ENCODE results near the gene MIPOL1. TPM values are rescaled to one million over a fixed set of nuclear protein-coding genes. Genes with fewer than 3 reads are reported as not detected.
A peak's percentile ranks its signal among the peaks of the same experiment; 100 is the strongest.

MIPOL1 gene
- total and polyA plus RNA-seq, 2 donors (not counting 3 experiments of a cell fraction or from before 2014, with no cell fraction given): 3.4 to 33.5 TPM

DNA sequence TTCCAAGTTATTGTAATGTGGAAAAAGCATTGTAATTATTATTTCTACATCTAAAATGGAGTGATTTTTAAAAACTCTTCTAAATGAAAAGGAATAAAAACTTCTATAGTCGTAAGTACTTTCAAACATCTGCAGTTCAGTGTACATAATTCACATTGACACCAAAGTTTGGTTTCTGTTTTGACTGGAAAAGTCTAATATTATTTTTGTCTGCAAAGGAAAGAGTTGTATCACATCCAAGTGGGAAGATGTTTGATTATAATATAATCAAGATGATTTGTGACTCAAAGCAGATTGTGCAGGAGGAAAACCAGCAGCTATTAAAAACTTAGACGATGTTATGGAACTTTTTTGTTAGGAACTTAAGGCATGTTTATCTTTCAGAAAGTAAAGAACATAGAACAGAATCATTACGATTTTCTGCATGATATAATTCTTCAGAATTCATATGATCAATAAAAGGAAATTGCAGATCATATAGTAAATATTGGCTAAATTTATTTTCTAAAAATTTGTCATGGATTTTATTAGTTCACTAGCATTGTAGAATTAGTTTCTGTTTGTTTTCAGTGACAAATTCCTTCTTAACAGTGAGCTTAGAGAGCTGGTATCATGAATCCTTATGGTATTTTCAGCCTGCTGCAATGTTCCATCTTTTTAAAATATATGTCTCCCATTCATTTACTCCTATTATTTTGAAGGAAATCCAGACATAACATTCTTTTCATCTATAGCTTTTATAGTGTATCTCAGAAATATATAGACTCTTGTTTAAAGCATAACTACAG lies 145.8 kb downstream of the MIPOL1 start:
- peak; percentile 52 for DNase-seq (ENCODE audit: low read depth, low spot score)
- BruUV-seq (replicated peaks): no TSS peak
- H3K4me2 ChIP-seq (ENCODE audit: insufficient read depth, low read length): no peak overlapping the region
- H4K20me1 ChIP-seq (replicated peaks; ENCODE audit: control insufficient read depth, extremely low read depth, insufficient read depth, low read length): no peaks in the 10 kb centered on the region
- no peaks in the 10 kb centered on the region for H3K36me3 ChIP-seq (ENCODE audit: control insufficient read depth in 2 of 2, extremely low read depth in 1 of 2, insufficient read depth in 2 of 2, low read length in 2 of 2)
- H3K9me3 ChIP-seq (replicated peaks; ENCODE audit: control insufficient read depth, insufficient read depth, low read length): no peaks in the 10 kb centered on the region
- H3K27me3 ChIP-seq (ENCODE audit: control insufficient read depth in 2 of 2, insufficient read depth in 2 of 2, low read length in 2 of 2): no peaks in the 10 kb centered on the region
- H3K9me1 ChIP-seq (replicated peaks; ENCODE audit: control insufficient read depth, extremely low read depth, insufficient read depth, low read length): no peaks in the 10 kb centered on the region
- no peak for TF ChIP-seq EZH2 (IDR thresholded peaks at IDR 0.05; ENCODE audit: borderline replicate concordance, low read depth, low read length, severe bottlenecking)
- no peaks in the 10 kb centered on the region for H3K79me2 ChIP-seq (ENCODE audit: control insufficient read depth, insufficient read depth, low read length)
- H3K27ac ChIP-seq (ENCODE audit: insufficient read depth, low read depth, low read length): no peak overlapping the region
- no peak overlapping the region for H3K9ac ChIP-seq (replicated peaks; ENCODE audit: extremely low read depth, insufficient read depth, low read length)
- POLR2A ChIA-PET: no interaction called here
- no peaks in the 10 kb centered on the region for H3K4me1 ChIP-seq (ENCODE audit: control insufficient read depth, extremely low read depth, insufficient read depth, low read length)
- FAIRE-seq: no peak
- H2AFZ ChIP-seq (ENCODE audit: low read depth, low read length): no peak overlapping the region
- dilution Hi-C loops (cut with MboI; ENCODE audit: extremely low pct_ligation_motif_present, low sequenced_read_pairs): no loop called here
- intact Hi-C loops (cut with micrococcal nuclease): no loop called here
- H3K4me3 ChIP-seq (replicated peaks in 1 of 3; ENCODE audit: insufficient read depth in 1 of 3, low read depth in 1 of 3, low read length in 3 of 3): no peak overlapping the region
- CTCF ChIA-PET: no interaction called here

GRCh38 chr14:37363661-37364060 lies 165.9 kb downstream of the MIPOL1 start:
- dilution Hi-C loops (cut with MboI; ENCODE audit: extremely low pct_ligation_motif_present, low sequenced_read_pairs) (no loop called here), intact Hi-C loops (cut with micrococcal nuclease) (no loop called here)
- POLR2A ChIA-PET: no interaction called here
- BruUV-seq (replicated peaks): no TSS peak
- no peaks in the 10 kb centered on the region for H3K9me3 ChIP-seq (replicated peaks; ENCODE audit: control insufficient read depth, insufficient read depth, low read length)
- H3K36me3 ChIP-seq (ENCODE audit: control insufficient read depth in 2 of 2, extremely low read depth in 1 of 2, insufficient read depth in 2 of 2, low read length in 2 of 2): no peaks in the 10 kb centered on the region
- H3K9ac ChIP-seq (replicated peaks; ENCODE audit: extremely low read depth, insufficient read depth, low read length): no peak overlapping the region
- H3K4me3 ChIP-seq (replicated peaks in 1 of 3; ENCODE audit: insufficient read depth in 1 of 3, low read depth in 1 of 3, low read length in 3 of 3): no peak overlapping the region
- no peaks in the 10 kb centered on the region for H3K9me1 ChIP-seq (replicated peaks; ENCODE audit: control insufficient read depth, extremely low read depth, insufficient read depth, low read length)
- FAIRE-seq (no peak), DNase-seq (ENCODE audit: low read depth, low spot score) (no peak)
- H3K4me2 ChIP-seq (ENCODE audit: insufficient read depth, low read length): no peak overlapping the region
- no peaks in the 10 kb centered on the region for H3K79me2 ChIP-seq (ENCODE audit: control insufficient read depth, insufficient read depth, low read length)
- CTCF ChIA-PET: no interaction called here
- no peaks in the 10 kb centered on the region for H3K4me1 ChIP-seq (ENCODE audit: control insufficient read depth, extremely low read depth, insufficient read depth, low read length)
- no peak overlapping the region for H2AFZ ChIP-seq (ENCODE audit: low read depth, low read length)
- no peaks in the 10 kb centered on the region for H3K27me3 ChIP-seq (ENCODE audit: control insufficient read depth in 2 of 2, insufficient read depth in 2 of 2, low read length in 2 of 2)
- TF ChIP-seq GATA2 (IDR thresholded peaks at IDR 0.05; ENCODE audit: insufficient read depth, insufficient read length, low read depth, low read length): no peak
- TF ChIP-seq POLR2A (IDR thresholded peaks at IDR 0.05; ENCODE audit: low read depth, low read length): no peak
- TF ChIP-seq, protein P1, sequence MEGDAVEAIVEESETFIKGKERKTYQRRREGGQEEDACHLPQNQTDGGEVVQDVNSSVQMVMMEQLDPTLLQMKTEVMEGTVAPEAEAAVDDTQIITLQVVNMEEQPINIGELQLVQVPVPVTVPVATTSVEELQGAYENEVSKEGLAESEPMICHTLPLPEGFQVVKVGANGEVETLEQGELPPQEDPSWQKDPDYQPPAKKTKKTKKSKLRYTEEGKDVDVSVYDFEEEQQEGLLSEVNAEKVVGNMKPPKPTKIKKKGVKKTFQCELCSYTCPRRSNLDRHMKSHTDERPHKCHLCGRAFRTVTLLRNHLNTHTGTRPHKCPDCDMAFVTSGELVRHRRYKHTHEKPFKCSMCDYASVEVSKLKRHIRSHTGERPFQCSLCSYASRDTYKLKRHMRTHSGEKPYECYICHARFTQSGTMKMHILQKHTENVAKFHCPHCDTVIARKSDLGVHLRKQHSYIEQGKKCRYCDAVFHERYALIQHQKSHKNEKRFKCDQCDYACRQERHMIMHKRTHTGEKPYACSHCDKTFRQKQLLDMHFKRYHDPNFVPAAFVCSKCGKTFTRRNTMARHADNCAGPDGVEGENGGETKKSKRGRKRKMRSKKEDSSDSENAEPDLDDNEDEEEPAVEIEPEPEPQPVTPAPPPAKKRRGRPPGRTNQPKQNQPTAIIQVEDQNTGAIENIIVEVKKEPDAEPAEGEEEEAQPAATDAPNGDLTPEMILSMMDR (IDR thresholded peaks at IDR 0.05; ENCODE audit: extremely low read depth in 1 of 2, insufficient read depth in 1 of 2, low read depth in 1 of 2, low read length in 2 of 2): no peak
- TF ChIP-seq MYC (IDR thresholded peaks at IDR 0.05; ENCODE audit: low read depth, low read length): no peak
- no peaks in the 10 kb centered on the region for H4K20me1 ChIP-seq (replicated peaks; ENCODE audit: control insufficient read depth, extremely low read depth, insufficient read depth, low read length)
- no peak overlapping the region for H3K27ac ChIP-seq (ENCODE audit: insufficient read depth, low read depth, low read length)
